Suprapubic skin (tissue), 4 donors: Measurements from ENCODE around the gene FOXK2. TPM values are rescaled to one million over a fixed set of nuclear protein-coding genes. Genes with fewer than 3 reads are reported as not detected.

Source experiments
- DNase-seq, 2 donors: peaks; one replicate each; pipeline ENCODE4 v3.0.0-alpha.2; 2019; ENCODE audit warnings: low spot score in 2 of 2
- H3K27ac ChIP-seq: fragments of 200-600 bp; sonication (generic); one replicate; pipeline ENCODE4 v1.5.1; 2019
- H3K27me3 ChIP-seq: fragments of 200-600 bp; sonication (generic); one replicate; pipeline ENCODE4 v1.5.1; 2019
- H3K36me3 ChIP-seq: fragments of 200-600 bp; sonication (generic); one replicate; pipeline ENCODE4 v1.5.1; 2019
- H3K4me1 ChIP-seq: fragments of 200-600 bp; sonication (generic); one replicate; pipeline ENCODE4 v1.5.1; 2019
- H3K4me3 ChIP-seq: fragments of 200-600 bp; sonication (generic); one replicate; pipeline ENCODE4 v1.5.1; 2019; ENCODE audit warnings: mild to moderate bottlenecking
- H3K9me3 ChIP-seq: fragments of 200-600 bp; sonication (generic); one replicate; pipeline ENCODE4 v1.5.1; 2019
- CTCF ChIP-seq, 2 donors: fragments of 200-600 bp in 1 of 2; fragments of 450-650 bp in 1 of 2; sonication (generic) in 1 of 2; IDR thresholded peaks; one replicate each; pipeline ENCODE4 v1.5.1; 2016 to 2019; ENCODE audit warnings: antibody characterized with exemption in 2 of 2, mild to moderate bottlenecking in 1 of 2, moderate library complexity in 1 of 2
- EP300 ChIP-seq: sonication (generic); formaldehyde crosslinking; IDR thresholded peaks from one replicate; pipeline ENCODE4 v1.6.1; 2017; ENCODE audit warnings: antibody characterized with exemption
- POLR2A ChIP-seq, 2 donors: fragments of 450-650 bp; IDR thresholded peaks; one replicate each; pipeline ENCODE4 v1.6.1; 2017; ENCODE audit warnings: antibody characterized with exemption in 2 of 2, mild to moderate bottlenecking in 2 of 2, moderate library complexity in 2 of 2
- POLR2AphosphoS5 ChIP-seq, 3 donors: sonication (generic); formaldehyde crosslinking; IDR thresholded peaks; one replicate each; pipeline ENCODE4 v1.6.1; 2017; ENCODE audit warnings: antibody characterized with exemption in 3 of 3
- WGBS: methylation state at CpG from one replicate; pipeline ENCODE4 v1.1.5; 2018; 5-methylcytosine and 5-hydroxymethylcytosine counted together
- total RNA-seq, 4 donors: library from RNA; depleted of rRNA; stranded (reverse); fragments of >200 nt; gene quantifications; one replicate each; pipeline ENCODE4 v1.1.0, GENCODE V29; 2016

Gene FOXK2
- total RNA-seq, 4 donors from 2014 or later, result 62.7 to 94.5 (median 78.4) TPM

DNA sequence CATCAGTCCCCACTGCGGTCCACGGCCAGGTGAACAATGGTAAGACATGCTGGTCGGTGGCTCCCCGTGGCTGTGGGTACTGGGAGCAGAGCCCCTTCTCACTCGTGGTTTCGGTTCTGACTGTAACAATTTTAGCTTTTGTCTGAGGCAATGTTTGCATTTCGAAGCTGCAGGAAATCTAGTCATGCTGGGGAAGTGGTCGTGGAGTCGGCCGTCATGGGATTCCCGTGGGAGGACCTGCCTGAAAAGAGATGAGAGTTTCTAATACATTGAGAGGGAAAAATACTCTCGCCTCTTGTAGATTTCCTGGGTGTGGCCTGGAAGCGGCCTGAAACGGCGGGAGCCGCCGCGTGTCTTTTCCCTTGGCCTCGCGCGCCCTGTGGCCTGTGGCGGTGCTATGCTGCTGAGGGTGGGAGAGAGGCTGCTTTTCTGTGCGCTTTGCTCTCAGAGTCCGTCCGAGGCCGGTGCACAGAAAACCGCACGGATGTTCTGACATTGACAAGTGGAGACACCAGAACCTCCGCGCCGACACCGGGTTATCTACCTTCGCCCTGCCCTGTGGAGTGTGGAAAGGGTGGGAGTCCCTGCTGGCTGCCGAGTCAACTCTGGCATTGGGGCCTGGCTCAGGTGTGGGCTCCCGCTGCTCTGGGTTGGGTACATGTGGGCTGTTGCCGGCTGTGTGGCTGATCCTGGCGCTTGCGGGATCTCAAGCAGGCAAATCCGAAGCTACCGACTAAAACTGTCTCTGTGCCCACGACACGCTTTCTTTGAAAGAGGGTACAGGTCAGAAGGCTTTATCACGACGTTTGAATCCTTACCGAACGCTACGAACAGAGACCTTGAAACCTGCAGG is 67.9 kb downstream of the FOXK2 start:
- no peak overlapping the region for H3K4me3 ChIP-seq
- 87% methylated on average over 47 of the region's 47 CpGs for WGBS
- H3K9me3 ChIP-seq, result no peaks in the 10 kb centered on the region
- DNase-seq, result no peak
- peaks cover 52% of the 10 kb centered on the region for H3K36me3 ChIP-seq
- no peak overlapping the region for H3K27ac ChIP-seq
- TF ChIP-seq EP300, result no peak
- TF ChIP-seq POLR2AphosphoS5 (IDR thresholded peaks at IDR 0.05), result no peak
- no peak for TF ChIP-seq POLR2A (IDR thresholded peaks at IDR 0.05)
- no peak for TF ChIP-seq CTCF (IDR thresholded peaks at IDR 0.05)
- H3K27me3 ChIP-seq, result no peaks in the 10 kb centered on the region
- H3K4me1 ChIP-seq, result peaks cover 19% of the 10 kb centered on the region

DNA sequence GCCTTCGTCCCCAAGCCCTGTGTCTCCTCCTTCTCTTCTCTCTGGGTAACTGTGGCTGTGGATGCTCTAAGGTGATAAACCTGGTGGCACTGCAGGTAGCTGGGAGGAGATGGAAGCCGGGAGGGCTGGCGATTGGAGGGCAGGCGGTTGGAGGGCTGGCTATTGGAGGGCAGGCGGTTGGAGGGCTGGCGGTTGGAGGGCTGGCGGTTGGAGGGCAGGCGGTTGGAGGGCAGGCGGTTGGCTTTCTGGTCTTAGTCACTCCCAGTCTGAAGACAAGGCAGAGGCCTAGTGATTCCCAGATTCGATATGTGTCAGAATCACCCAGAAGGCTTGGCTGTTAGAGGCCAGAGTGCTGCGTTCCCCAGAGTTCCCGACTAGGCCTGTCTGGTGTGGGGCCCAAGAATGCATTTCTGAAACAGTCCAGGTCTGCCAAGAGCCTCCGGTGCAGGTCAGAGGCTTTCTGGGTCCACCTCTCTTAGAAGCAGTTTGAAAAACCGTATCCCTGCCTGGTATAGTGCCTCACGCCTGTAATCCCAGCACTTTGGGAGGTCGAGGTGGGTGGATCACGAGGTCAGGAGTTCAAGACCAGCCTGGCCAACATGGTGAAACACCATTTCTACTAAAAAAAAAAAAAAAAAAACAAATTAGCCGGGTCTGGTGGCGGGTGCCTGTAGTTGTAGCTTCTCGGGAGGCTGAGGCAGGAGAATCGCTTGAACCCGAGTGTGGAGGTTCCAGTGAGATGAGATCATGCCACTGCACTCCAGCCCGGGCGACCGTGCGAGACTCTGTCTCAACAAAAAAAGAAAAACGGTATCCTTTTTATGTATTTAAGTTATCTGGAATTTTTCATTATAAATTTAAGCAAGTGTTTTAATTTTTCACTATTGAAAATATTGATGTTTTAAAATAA is 69.0 kb downstream of the FOXK2 start:
- Histone ChIP-seq H3K9me3 (no peaks in the 10 kb centered on the region), H3K4me1 (peaks cover 28% of the 10 kb centered on the region), H3K27me3 (no peaks in the 10 kb centered on the region), H3K36me3 (peaks cover 42% of the 10 kb centered on the region), H3K27ac (no peak overlapping the region), H3K4me3 (no peak overlapping the region)
- TF ChIP-seq POLR2AphosphoS5 (IDR thresholded peaks at IDR 0.05), result no peak
- TF ChIP-seq POLR2A (IDR thresholded peaks at IDR 0.05), result no peak
- TF ChIP-seq CTCF (IDR thresholded peaks at IDR 0.05), result no peak
- TF ChIP-seq EP300, result no peak
- DNase-seq, result no peak
- WGBS, result 92% methylated on average over 24 of the region's 27 CpGs

GRCh38 chr17:82589851-82590180 is 70.3 kb downstream of the FOXK2 start:
- no peak for DNase-seq
- TF ChIP-seq EP300 (no peak), POLR2AphosphoS5 (IDR thresholded peaks at IDR 0.05) (no peak), POLR2A (IDR thresholded peaks at IDR 0.05) (no peak), CTCF (IDR thresholded peaks at IDR 0.05) (no peak)
- Histone ChIP-seq H3K36me3 (peaks cover 31% of the 10 kb centered on the region), H3K4me3 (no peak overlapping the region), H3K9me3 (no peaks in the 10 kb centered on the region), H3K27ac (no peak overlapping the region), H3K27me3 (no peaks in the 10 kb centered on the region), H3K4me1 (peaks cover 41% of the 10 kb centered on the region)
- 60% methylated on average over 6 of the region's 6 CpGs for WGBS

DNA sequence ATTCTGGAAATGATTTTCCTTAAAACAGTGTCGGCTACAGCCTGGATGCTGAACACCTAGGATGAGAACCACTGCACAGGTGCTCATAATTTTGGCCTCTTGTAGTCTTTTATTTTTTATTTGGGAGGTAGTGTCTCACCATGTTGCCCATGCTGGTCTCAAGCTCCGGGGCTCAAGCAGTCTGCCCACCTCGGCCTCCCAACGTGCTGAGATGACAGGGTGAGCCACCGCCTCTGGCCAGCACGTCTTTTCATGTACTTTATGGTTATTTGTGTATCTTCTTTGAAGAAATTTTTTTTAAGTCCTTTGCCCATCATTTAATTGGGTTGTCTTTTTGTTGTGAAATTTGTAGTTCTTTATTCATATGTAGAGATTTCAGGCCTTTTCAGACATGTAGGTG is 70.7 kb downstream of the FOXK2 start:
- no peaks in the 10 kb centered on the region for H3K9me3 ChIP-seq
- 82% methylated on average over 6 of the region's 6 CpGs for WGBS
- H3K36me3 ChIP-seq, result peaks cover 29% of the 10 kb centered on the region
- H3K4me1 ChIP-seq, result peaks cover 44% of the 10 kb centered on the region
- DNase-seq, result no peak
- H3K4me3 ChIP-seq, result no peak overlapping the region
- no peaks in the 10 kb centered on the region for H3K27me3 ChIP-seq
- TF ChIP-seq POLR2A (IDR thresholded peaks at IDR 0.05) (no peak), EP300 (no peak), POLR2AphosphoS5 (IDR thresholded peaks at IDR 0.05) (no peak), CTCF (IDR thresholded peaks at IDR 0.05) (no peak)
- H3K27ac ChIP-seq, result no peak overlapping the region
